Measurements from ENCODE around the gene CDC42BPB. TPM values are rescaled to one million over a fixed set of nuclear protein-coding genes. Genes with fewer than 3 reads are reported as not detected.
A peak's percentile ranks its signal among the peaks of the same experiment; 100 is the strongest.

The CDC42BPB gene
- total RNA-seq, 4 donors from 2014 or later: 30.0 to 64.3 (median 32.6) TPM

DNA sequence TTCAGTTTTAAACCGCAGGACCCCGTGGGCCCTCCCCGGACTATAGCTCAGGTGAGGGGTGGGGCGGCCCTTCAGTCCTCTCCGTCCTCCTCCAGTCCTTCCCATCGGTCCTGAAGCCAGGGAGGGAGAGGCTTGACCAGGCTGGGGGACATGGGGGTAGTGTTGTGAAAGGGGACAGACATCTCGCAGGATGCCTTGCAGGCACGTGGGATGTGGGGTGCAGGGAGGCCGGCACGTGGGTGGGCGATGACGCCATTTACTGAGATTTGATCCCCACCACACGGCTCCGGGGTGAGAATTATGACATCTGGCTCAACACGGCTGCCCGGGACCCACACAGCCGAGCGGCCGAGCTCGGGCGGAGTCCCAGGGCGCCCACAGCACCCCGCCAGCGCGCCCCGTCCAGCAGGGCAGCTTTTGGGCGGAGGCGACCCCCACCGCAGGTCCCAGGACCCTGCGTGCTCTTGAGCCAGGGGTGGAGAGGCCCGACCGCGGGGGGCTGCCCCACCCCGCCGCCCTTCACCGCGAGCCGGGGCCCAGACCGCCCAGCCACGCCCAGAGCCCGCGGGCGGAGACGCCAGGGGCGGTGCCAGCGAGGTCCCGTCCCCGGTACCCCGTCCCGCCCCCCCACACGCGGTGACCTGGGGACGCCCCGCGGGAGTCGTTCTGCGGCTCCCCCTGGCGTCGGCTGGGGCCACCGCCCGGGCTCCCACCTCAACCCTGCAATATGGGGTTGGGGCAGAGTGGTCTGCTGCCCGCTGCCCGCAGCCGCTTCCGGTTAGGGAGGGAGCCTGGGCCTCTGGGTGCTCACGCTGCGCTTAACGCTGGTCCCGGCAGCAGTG lies 33.9 kb upstream of the CDC42BPB start:
- in situ Hi-C loops (cut with MboI; ENCODE audit: low sequenced_read_pairs in 4 of 4) (loop anchor here in 1 of 4 donors (25.0 kb wide), 1 partner anchor 196 kb away; no protein-coding TSS in a partner anchor), intact Hi-C loops (cut with DNase I; ENCODE audit: low total_unique reads) (loop anchor here (1.0 kb wide), 1 partner anchor 397 kb away; no protein-coding TSS in a partner anchor)
- ATAC-seq: peak in 1 of 2 donors; percentile 52

DNA sequence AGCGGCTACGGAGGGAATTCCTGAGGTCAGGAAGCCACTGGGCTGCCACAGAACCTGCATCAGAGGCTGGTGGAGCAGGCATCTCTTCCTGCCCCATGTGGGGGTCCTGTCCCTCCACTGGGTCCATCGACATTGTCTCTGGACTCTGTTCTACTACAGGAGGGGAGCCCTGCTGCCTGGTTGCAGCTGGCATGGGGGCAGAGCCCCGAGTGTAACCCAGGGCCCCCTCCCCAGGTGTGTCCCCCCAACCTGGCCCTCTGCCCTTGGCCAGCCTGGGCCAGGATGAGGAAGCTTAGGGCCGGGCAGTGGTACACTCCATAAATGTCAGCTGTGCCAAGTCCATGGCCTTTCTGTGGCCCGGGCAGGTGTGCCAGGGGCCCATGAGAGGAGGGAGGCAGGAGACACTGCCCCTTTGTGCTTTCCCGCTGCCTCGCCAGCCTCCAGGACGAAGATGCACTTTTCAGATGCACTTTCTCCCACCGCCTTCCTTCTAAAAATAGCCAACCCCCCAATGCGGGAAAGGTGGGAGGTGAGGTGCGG lies 33.2 kb upstream of the CDC42BPB start:
- H3K27me3 ChIP-seq: no peaks in the 10 kb centered on the region
- no peaks in the 10 kb centered on the region for H3K9me3 ChIP-seq
- TF ChIP-seq POLR2A (IDR thresholded peaks at IDR 0.05): no peak
- TF ChIP-seq, protein P1, sequence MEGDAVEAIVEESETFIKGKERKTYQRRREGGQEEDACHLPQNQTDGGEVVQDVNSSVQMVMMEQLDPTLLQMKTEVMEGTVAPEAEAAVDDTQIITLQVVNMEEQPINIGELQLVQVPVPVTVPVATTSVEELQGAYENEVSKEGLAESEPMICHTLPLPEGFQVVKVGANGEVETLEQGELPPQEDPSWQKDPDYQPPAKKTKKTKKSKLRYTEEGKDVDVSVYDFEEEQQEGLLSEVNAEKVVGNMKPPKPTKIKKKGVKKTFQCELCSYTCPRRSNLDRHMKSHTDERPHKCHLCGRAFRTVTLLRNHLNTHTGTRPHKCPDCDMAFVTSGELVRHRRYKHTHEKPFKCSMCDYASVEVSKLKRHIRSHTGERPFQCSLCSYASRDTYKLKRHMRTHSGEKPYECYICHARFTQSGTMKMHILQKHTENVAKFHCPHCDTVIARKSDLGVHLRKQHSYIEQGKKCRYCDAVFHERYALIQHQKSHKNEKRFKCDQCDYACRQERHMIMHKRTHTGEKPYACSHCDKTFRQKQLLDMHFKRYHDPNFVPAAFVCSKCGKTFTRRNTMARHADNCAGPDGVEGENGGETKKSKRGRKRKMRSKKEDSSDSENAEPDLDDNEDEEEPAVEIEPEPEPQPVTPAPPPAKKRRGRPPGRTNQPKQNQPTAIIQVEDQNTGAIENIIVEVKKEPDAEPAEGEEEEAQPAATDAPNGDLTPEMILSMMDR (IDR thresholded peaks at IDR 0.05 in 4 of 5, conservative IDR thresholded peaks at IDR 0.05 in 1 of 5): no peak
- H3K36me3 ChIP-seq: no peaks in the 10 kb centered on the region
- DNase-seq: no peak
- no peak overlapping the region for H3K4me3 ChIP-seq
- in situ Hi-C loops (cut with MboI; ENCODE audit: low sequenced_read_pairs in 4 of 4): loop anchor here in 1 of 4 donors (25.0 kb wide), 1 partner anchor 197 kb away; no protein-coding TSS in a partner anchor
- intact Hi-C loops (cut with DNase I; ENCODE audit: low total_unique reads): loop anchor here (1.0 kb wide), 1 partner anchor 396 kb away; no protein-coding TSS in a partner anchor
- peaks cover 0 to 8% of the 10 kb centered on the region in 2 donors for H3K4me1 ChIP-seq
- H3K27ac ChIP-seq: no peak overlapping the region
- no peak for ATAC-seq

More for the DNA sequence above, 33.9 kb upstream of the CDC42BPB start:
- no peak overlapping the region for H3K27ac ChIP-seq
- no peaks in the 10 kb centered on the region for H3K9me3 ChIP-seq
- TF ChIP-seq, protein P1 (IDR thresholded peaks at IDR 0.05 in 4 of 5, conservative IDR thresholded peaks at IDR 0.05 in 1 of 5): peak in 3 of 5 experiments; percentile 55 to 58 (median 56)
- TF ChIP-seq POLR2A (IDR thresholded peaks at IDR 0.05): no peak
- H3K4me1 ChIP-seq: peaks cover 0 to 8% of the 10 kb centered on the region in 2 donors
- H3K4me3 ChIP-seq: peak overlapping the region; percentile 34 to 59 (median 48)
- H3K27me3 ChIP-seq: no peaks in the 10 kb centered on the region
- no peaks in the 10 kb centered on the region for H3K36me3 ChIP-seq
- DNase-seq: no peak

- Histone ChIP-seq H3K36me3 (no peaks in the 10 kb centered on the region), H3K4me3 (no peak overlapping the region), H3K27ac (no peak overlapping the region), H3K27me3 (peaks cover 0 to 6% (median 4%) of the 10 kb centered on the region in 3 donors), H3K4me1 (peaks cover 0 to 8% of the 10 kb centered on the region in 2 donors), H3K9me3 (no peaks in the 10 kb centered on the region)
- no peak for ATAC-seq
- in situ Hi-C loops (cut with MboI; ENCODE audit: low sequenced_read_pairs in 4 of 4): loop anchor here in 1 of 4 donors (25.0 kb wide), 1 partner anchor 198 kb away; no protein-coding TSS in a partner anchor
- DNase-seq: no peak
- no peak for TF ChIP-seq POLR2A (IDR thresholded peaks at IDR 0.05)
- TF ChIP-seq, protein P1 (IDR thresholded peaks at IDR 0.05 in 4 of 5, conservative IDR thresholded peaks at IDR 0.05 in 1 of 5): no peak
- intact Hi-C loops (cut with DNase I; ENCODE audit: low total_unique reads): no loop called here
Observed at GRCh38 chr14:103089386-103090335, 32.3 kb upstream of the CDC42BPB start.

DNA sequence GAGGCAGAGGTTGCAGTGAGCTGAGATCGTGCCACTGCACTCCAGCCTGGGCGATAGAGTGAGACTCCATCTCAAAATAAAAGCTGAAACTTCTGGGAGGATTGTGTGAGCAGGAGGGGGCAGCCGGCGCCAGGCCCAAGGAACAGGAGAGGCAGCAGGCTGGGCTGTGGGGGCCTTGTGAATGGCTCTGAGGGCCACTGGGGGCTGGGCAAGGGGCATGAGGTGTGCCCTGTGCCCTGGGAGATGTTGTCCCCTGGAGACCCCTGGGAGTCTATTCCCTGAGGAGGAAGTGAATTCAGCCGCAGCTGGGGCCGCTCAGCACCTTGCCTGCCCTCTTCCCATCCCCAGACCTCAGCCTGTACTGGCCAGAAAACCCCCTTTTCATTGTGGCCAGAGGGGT lies 31.6 kb upstream of the CDC42BPB start:
- Histone ChIP-seq H3K27me3 (peaks cover 4 to 14% (median 5%) of the 10 kb centered on the region in 3 donors), H3K4me1 (peaks cover 0 to 8% of the 10 kb centered on the region in 2 donors), H3K36me3 (no peaks in the 10 kb centered on the region), H3K4me3 (no peak overlapping the region), H3K27ac (no peak overlapping the region), H3K9me3 (no peaks in the 10 kb centered on the region)
- intact Hi-C loops (cut with DNase I; ENCODE audit: low total_unique reads): no loop called here
- DNase-seq: no peak
- in situ Hi-C loops (cut with MboI; ENCODE audit: low sequenced_read_pairs in 4 of 4): loop anchor here in 1 of 4 donors (25.0 kb wide), 1 partner anchor 198 kb away; no protein-coding TSS in a partner anchor
- ATAC-seq: no peak
- TF ChIP-seq, protein P1 (IDR thresholded peaks at IDR 0.05 in 4 of 5, conservative IDR thresholded peaks at IDR 0.05 in 1 of 5): no peak
- TF ChIP-seq POLR2A (IDR thresholded peaks at IDR 0.05): no peak

Data from gastrocnemius medialis (tissue), 4 donors.